CD4-positive, alpha-beta T cell treated with Interleukin-4 for 1 hour (primary cell): ENCODE measurements around the gene PHOSPHO2.

Experiments used
- DNase-seq, 2 donors: peaks; one replicate each; pipeline ENCODE4 v3.0.0-alpha.2; 2020 to 2022

PHOSPHO2 gene

GRCh38 chr2:169717691-169718063, 23.4 kb downstream of the PHOSPHO2 start:
- no peak for DNase-seq

- no peak for DNase-seq
These were observed 24.7 kb downstream of the PHOSPHO2 start for GRCh38 chr2:169718930-169719504.

GRCh38 chr2:169721016-169721415, 26.7 kb downstream of the PHOSPHO2 start:
- no peak for DNase-seq

- no peak for DNase-seq
These were observed 32.8 kb downstream of the PHOSPHO2 start for GRCh38 chr2:169727065-169727464.

GRCh38 chr2:169729274-169729605, 35.0 kb downstream of the PHOSPHO2 start:
- DNase-seq, result no peak

- no peak for DNase-seq
These were observed 37.8 kb downstream of the PHOSPHO2 start for GRCh38 chr2:169732075-169732474.

- DNase-seq, result no peak
These were observed 38.5 kb downstream of the PHOSPHO2 start for GRCh38 chr2:169732583-169733358.

GRCh38 chr2:169734169-169734847, 40.0 kb downstream of the PHOSPHO2 start:
- DNase-seq, result no peak

GRCh38 chr2:169735623-169736022, 41.4 kb downstream of the PHOSPHO2 start:
- DNase-seq, result no peak

GRCh38 chr2:169736902-169737301, 42.6 kb downstream of the PHOSPHO2 start:
- DNase-seq, result no peak

GRCh38 chr2:169738566-169739229, 44.4 kb downstream of the PHOSPHO2 start:
- no peak for DNase-seq

- no peak for DNase-seq
These were observed 45.1 kb downstream of the PHOSPHO2 start for GRCh38 chr2:169739351-169739750.

GRCh38 chr2:169743549-169743948, 49.3 kb downstream of the PHOSPHO2 start:
- DNase-seq, result no peak

- DNase-seq, result no peak
These were observed 52.0 kb downstream of the PHOSPHO2 start for GRCh38 chr2:169746240-169746639.

GRCh38 chr2:169748319-169748718, 54.0 kb downstream of the PHOSPHO2 start:
- DNase-seq, result no peak
